ENCODE data around the gene TMPRSS4.

DNA sequence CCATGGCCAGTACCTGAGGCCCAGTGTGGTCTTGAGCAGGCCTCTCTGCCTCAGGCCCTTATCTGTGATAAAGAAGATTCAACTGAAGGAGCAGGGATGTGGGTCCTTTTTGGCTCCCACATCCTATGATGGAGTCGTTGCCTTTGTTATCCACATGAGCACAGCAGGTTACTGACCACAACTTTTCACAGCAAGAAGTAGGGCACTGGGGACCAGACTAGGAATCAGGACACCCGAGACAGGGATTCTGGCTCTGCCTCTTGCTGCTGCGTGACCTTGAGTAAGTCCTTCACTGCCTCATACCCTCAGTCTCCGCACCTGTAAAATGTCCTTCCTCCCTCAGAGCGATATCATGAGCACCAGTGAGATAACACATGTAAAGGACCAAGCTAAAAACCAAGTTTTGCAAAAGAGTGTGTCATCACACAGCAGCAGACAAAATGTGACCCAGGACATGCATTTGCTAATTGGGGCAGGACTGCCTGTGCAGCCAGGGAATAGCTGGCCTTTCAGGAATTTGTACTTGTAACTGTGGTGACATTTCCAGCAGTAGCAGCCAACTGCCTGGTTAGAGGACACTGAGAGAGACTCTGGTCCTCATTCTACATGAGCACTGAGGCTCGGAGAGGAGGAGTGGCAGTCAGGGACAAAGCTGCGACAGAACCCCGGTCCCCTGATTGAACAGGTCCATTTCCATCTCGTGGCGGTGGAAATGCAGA, 23.1 kb downstream of the TMPRSS4 start:
- TF ChIP-seq, protein P1, sequence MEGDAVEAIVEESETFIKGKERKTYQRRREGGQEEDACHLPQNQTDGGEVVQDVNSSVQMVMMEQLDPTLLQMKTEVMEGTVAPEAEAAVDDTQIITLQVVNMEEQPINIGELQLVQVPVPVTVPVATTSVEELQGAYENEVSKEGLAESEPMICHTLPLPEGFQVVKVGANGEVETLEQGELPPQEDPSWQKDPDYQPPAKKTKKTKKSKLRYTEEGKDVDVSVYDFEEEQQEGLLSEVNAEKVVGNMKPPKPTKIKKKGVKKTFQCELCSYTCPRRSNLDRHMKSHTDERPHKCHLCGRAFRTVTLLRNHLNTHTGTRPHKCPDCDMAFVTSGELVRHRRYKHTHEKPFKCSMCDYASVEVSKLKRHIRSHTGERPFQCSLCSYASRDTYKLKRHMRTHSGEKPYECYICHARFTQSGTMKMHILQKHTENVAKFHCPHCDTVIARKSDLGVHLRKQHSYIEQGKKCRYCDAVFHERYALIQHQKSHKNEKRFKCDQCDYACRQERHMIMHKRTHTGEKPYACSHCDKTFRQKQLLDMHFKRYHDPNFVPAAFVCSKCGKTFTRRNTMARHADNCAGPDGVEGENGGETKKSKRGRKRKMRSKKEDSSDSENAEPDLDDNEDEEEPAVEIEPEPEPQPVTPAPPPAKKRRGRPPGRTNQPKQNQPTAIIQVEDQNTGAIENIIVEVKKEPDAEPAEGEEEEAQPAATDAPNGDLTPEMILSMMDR (IDR thresholded peaks at IDR 0.05; ENCODE audit: low read length), result no peak
- TF ChIP-seq EZH2 (IDR thresholded peaks at IDR 0.05; ENCODE audit: borderline replicate concordance, low read length), result no peak
